HUES48 (cell line): ENCODE data around the gene ABCA7.
A peak's percentile ranks its signal among the peaks of the same experiment; 100 is the strongest.

Source experiments
- H3K27ac ChIP-seq: one replicate; pipeline ENCODE4 v1.7.0; 2013; ENCODE audit warnings: low read depth, low read length, inconsistent platforms
- H3K27me3 ChIP-seq: 2 replicates; pipeline ENCODE4 v1.6.1; 2013; ENCODE audit warnings: mild to moderate bottlenecking, low read length; ENCODE audit not compliant: control insufficient read depth, insufficient read depth
- H3K36me3 ChIP-seq: 2 replicates; pipeline ENCODE4 v1.6.1; 2013; ENCODE audit warnings: low read length; ENCODE audit not compliant: control insufficient read depth, insufficient read depth
- H3K4me1 ChIP-seq: 2 replicates; pipeline ENCODE4 v1.6.1; 2013; ENCODE audit warnings: mild to moderate bottlenecking, low read length; ENCODE audit not compliant: control insufficient read depth, insufficient read depth
- H3K4me3 ChIP-seq: 2 replicates; pipeline ENCODE4 v1.5.1; 2013; ENCODE audit warnings: mild to moderate bottlenecking, low read depth, low read length
- H3K9ac ChIP-seq: 2 replicates; pipeline ENCODE4 v1.6.1; 2013; ENCODE audit warnings: mild to moderate bottlenecking, low read depth, low read length, moderate library complexity
- H3K9me3 ChIP-seq: 2 replicates; pipeline ENCODE4 v1.6.1; 2013; ENCODE audit warnings: low read length; ENCODE audit not compliant: control insufficient read depth, insufficient read depth

The ABCA7 gene

GRCh38 chr19:1013218-1013617 is 26.7 kb upstream of the ABCA7 start:
- peaks cover 43% of the 10 kb centered on the region for H3K36me3 ChIP-seq
- H3K4me3 ChIP-seq = no peak overlapping the region
- no peak overlapping the region for H3K9ac ChIP-seq
- no peaks in the 10 kb centered on the region for H3K9me3 ChIP-seq
- H3K27me3 ChIP-seq = no peaks in the 10 kb centered on the region
- H3K4me1 ChIP-seq = peaks cover 15% of the 10 kb centered on the region
- no peak overlapping the region for H3K27ac ChIP-seq

GRCh38 chr19:1014161-1015060 is 25.5 kb upstream of the ABCA7 start:
- Histone ChIP-seq H3K27ac (no peak overlapping the region), H3K4me3 (no peak overlapping the region), H3K36me3 (peaks cover 47% of the 10 kb centered on the region), H3K9me3 (no peaks in the 10 kb centered on the region), H3K9ac (no peak overlapping the region), H3K4me1 (peaks cover 16% of the 10 kb centered on the region), H3K27me3 (no peaks in the 10 kb centered on the region)

GRCh38 chr19:1015061-1015781 is 24.7 kb upstream of the ABCA7 start:
- Histone ChIP-seq H3K27me3 (no peaks in the 10 kb centered on the region), H3K4me3 (no peak overlapping the region), H3K9me3 (no peaks in the 10 kb centered on the region), H3K9ac (no peak overlapping the region), H3K4me1 (peaks cover 20% of the 10 kb centered on the region), H3K27ac (peak overlapping the region; percentile 61), H3K36me3 (peaks cover 42% of the 10 kb centered on the region)

- H3K4me1 ChIP-seq = peaks cover 20% of the 10 kb centered on the region
- no peaks in the 10 kb centered on the region for H3K27me3 ChIP-seq
- peaks cover 34% of the 10 kb centered on the region for H3K36me3 ChIP-seq
- peak overlapping the region; percentile 68 for H3K27ac ChIP-seq
- no peaks in the 10 kb centered on the region for H3K9me3 ChIP-seq
- H3K4me3 ChIP-seq = no peak overlapping the region
- H3K9ac ChIP-seq = no peak overlapping the region; the same call in 1 of the 2 replicates
Observed at GRCh38 chr19:1015782-1016646, 23.9 kb upstream of the ABCA7 start.

- Histone ChIP-seq H3K4me3 (no peak overlapping the region), H3K27me3 (no peaks in the 10 kb centered on the region), H3K9ac (no peak overlapping the region), H3K4me1 (peaks cover 20% of the 10 kb centered on the region), H3K9me3 (no peaks in the 10 kb centered on the region), H3K27ac (peak overlapping the region; percentile 68), H3K36me3 (peaks cover 31% of the 10 kb centered on the region)
Observed at GRCh38 chr19:1016647-1017114, 23.2 kb upstream of the ABCA7 start.

GRCh38 chr19:1017115-1017905 is 22.6 kb upstream of the ABCA7 start:
- Histone ChIP-seq H3K27me3 (no peaks in the 10 kb centered on the region), H3K9ac (no peak overlapping the region), H3K4me1 (peaks cover 20% of the 10 kb centered on the region), H3K27ac (peak overlapping the region; percentile 68), H3K4me3 (no peak overlapping the region), H3K9me3 (no peaks in the 10 kb centered on the region), H3K36me3 (peaks cover 27% of the 10 kb centered on the region)

- Histone ChIP-seq H3K27me3 (no peaks in the 10 kb centered on the region), H3K4me1 (peaks cover 20% of the 10 kb centered on the region), H3K4me3 (no peak overlapping the region), H3K36me3 (peaks cover 22% of the 10 kb centered on the region), H3K9ac (no peak overlapping the region), H3K27ac (peak overlapping the region; percentile 6), H3K9me3 (no peaks in the 10 kb centered on the region)
Observed at GRCh38 chr19:1017906-1018305, 22.0 kb upstream of the ABCA7 start.

- Histone ChIP-seq H3K4me3 (no peak overlapping the region), H3K4me1 (peaks cover 20% of the 10 kb centered on the region), H3K27ac (peak overlapping the region; percentile 6)
Observed at GRCh38 chr19:1018393-1018792, 21.5 kb upstream of the ABCA7 start.

GRCh38 chr19:1018932-1019615 is 20.8 kb upstream of the ABCA7 start:
- H3K4me3 ChIP-seq = peak overlapping the region; percentile 75
- no peak overlapping the region for H3K27ac ChIP-seq
- H3K27me3 ChIP-seq = no peaks in the 10 kb centered on the region
- peaks cover 11% of the 10 kb centered on the region for H3K36me3 ChIP-seq
- peaks cover 20% of the 10 kb centered on the region for H3K4me1 ChIP-seq
- H3K9ac ChIP-seq = no peak overlapping the region
- H3K9me3 ChIP-seq = no peaks in the 10 kb centered on the region

More at GRCh38 chr19:1018393-1018792, 21.5 kb upstream of the ABCA7 start:
- Histone ChIP-seq H3K9me3 (no peaks in the 10 kb centered on the region), H3K9ac (no peak overlapping the region), H3K36me3 (peaks cover 17% of the 10 kb centered on the region), H3K27me3 (no peaks in the 10 kb centered on the region)
